Esophagus squamous epithelium (tissue), 5 donors: ENCODE measurements around the gene SLC44A4. TPM values are rescaled to one million over a fixed set of nuclear protein-coding genes. Genes with fewer than 3 reads are reported as not detected.

Source experiments
- DNase-seq: peaks from one replicate; lab custom pipeline; 2025; lab: John Stamatoyannopoulos, UW
- H3K27ac ChIP-seq, 4 donors: fragments of 200-600 bp; sonication (generic); one replicate each; pipeline ENCODE4 v1.5.1; 2016 to 2019; ENCODE audit warnings: mild to moderate bottlenecking in 1 of 4
- H3K27me3 ChIP-seq, 4 donors: fragments of 200-600 bp; sonication (generic); 1 replicate in 3 of 4; 2 replicates in 1 of 4; pipeline versions ENCODE4 v1.5.1 to v1.6.0; 2017 to 2021; ENCODE audit warnings: antibody characterized with exemption in 1 of 4
- H3K36me3 ChIP-seq, 3 donors: fragments of 200-600 bp; sonication (generic); one replicate each; pipeline ENCODE4 v1.5.1; 2016 to 2019
- H3K4me1 ChIP-seq, 3 donors: fragments of 200-600 bp; sonication (generic); one replicate each; pipeline ENCODE4 v1.5.1; 2017 to 2019
- H3K4me3 ChIP-seq, 4 donors: fragments of 200-600 bp; sonication (generic); 1 replicate in 3 of 4; 2 replicates in 1 of 4; pipeline ENCODE4 v1.5.1; 2016 to 2019; ENCODE audit warnings: mild to moderate bottlenecking in 2 of 4, moderate library complexity in 1 of 4
- H3K9me3 ChIP-seq, 3 donors: fragments of 200-600 bp; sonication (generic); one replicate each; pipeline ENCODE4 v1.5.1; 2016 to 2019
- CTCF ChIP-seq, 6 experiments: fragments of 450-650 bp in 4 of 6; fragments of 200-600 bp in 2 of 6; sonication (generic) in 2 of 6; IDR thresholded peaks; one replicate each; pipeline ENCODE4 v1.5.1; 2016 to 2019; ENCODE audit warnings: antibody characterized with exemption in 6 of 6, mild to moderate bottlenecking in 4 of 6, moderate library complexity in 4 of 6
- POLR2A ChIP-seq, 4 donors: fragments of 450-650 bp; IDR thresholded peaks; one replicate each; pipeline ENCODE4 v1.6.1; 2017; ENCODE audit warnings: antibody characterized with exemption in 4 of 4, mild to moderate bottlenecking in 4 of 4, moderate library complexity in 3 of 4
- WGBS, 2 donors: methylation state at CpG; one replicate each; pipeline ENCODE4 v1.1.5; 2018; 5-methylcytosine and 5-hydroxymethylcytosine counted together
- intact Hi-C: fragments of 100-400 bp; cut with DNase I; formaldehyde crosslinking; loops from one replicate; pipeline ENCODE4 v1.15.0; 2022
- small RNA-seq, 4 donors: library from RNA; depleted of rRNA; stranded (forward); fragments of <200 nt; gene quantifications; one replicate each; pipeline ENCODE3, GENCODE V24; 2016
- total RNA-seq, 4 donors: library from RNA; depleted of rRNA; stranded (reverse); fragments of >200 nt; gene quantifications; one replicate each; pipeline ENCODE4 v1.1.0, GENCODE V29; 2016
- donor health status: DM: yes; HTN: yes; CAD: no.

SLC44A4 gene
- total RNA-seq, 4 donors from 2014 or later = 0.38 to 3.6 (median 1.3) TPM; not detected in 1

GRCh38 chr6:31814677-31815024 lies 64.1 kb downstream of the SLC44A4 start:
- WGBS, 2 donors = 0 to 1% methylated on average over 5 to 9 of the region's 13 CpGs

GRCh38 chr6:31813465-31813849 lies 65.3 kb downstream of the SLC44A4 start:
- H3K9me3 ChIP-seq = no peaks in the 10 kb centered on the region
- intact Hi-C loops = no loop called here
- no peak for DNase-seq
- H3K27me3 ChIP-seq = no peaks in the 10 kb centered on the region
- H3K36me3 ChIP-seq = no peaks in the 10 kb centered on the region
- 94 to 95% methylated on average over 7 of the region's 7 CpGs for WGBS, 2 donors
- TF ChIP-seq POLR2A (IDR thresholded peaks at IDR 0.05) (no peak), CTCF (IDR thresholded peaks at IDR 0.05) (no peak)
- H3K4me3 ChIP-seq = peak overlapping the region in 3 of 4 donors; percentile 63 to 84 (median 64)
- H3K27ac ChIP-seq = peak overlapping the region; percentile 91 to 99 (median 97)
- peaks cover 11 to 36% (median 14%) of the 10 kb centered on the region in 3 donors for H3K4me1 ChIP-seq

More at GRCh38 chr6:31814677-31815024, 64.1 kb downstream of the SLC44A4 start:
- peaks cover 22 to 48% (median 26%) of the 10 kb centered on the region in 3 donors for H3K4me1 ChIP-seq
- TF ChIP-seq CTCF (IDR thresholded peaks at IDR 0.05) (no peak), POLR2A (IDR thresholded peaks at IDR 0.05) (peak in 3 of 4 donors; percentile 17 to 28 (median 26))
- intact Hi-C loops = no loop called here
- no peaks in the 10 kb centered on the region for H3K36me3 ChIP-seq
- H3K9me3 ChIP-seq = no peaks in the 10 kb centered on the region
- H3K4me3 ChIP-seq = peak overlapping the region; percentile 50 to 84 (median 64)
- H3K27ac ChIP-seq = peak overlapping the region; percentile 91 to 99 (median 97)
- peak; percentile 45 for DNase-seq
- H3K27me3 ChIP-seq = no peaks in the 10 kb centered on the region

Small RNAs within 50 kb of the gene (small RNA-seq; reads per million reads assigned to genes)
- gene SNORD48 (1,037 to 1,472 (median 1,148) reads per million in 4 donors), gene SNORD52 (0 reads per million in 4 donors)

Other genes starting within 250 kb of the SLC44A4 start
- 100 to 1,000 TPM; 129 to 217 (median 163) TPM for gene BAG6, start 226.3 kb downstream of the SLC44A4 start, total RNA-seq
- gene APOM, start 223.1 kb downstream of the SLC44A4 start, total RNA-seq = 1 to 10 TPM in 2 of 4 donors, under 1 TPM in 2; 0.67 to 2.1 (median 1.1) TPM
- gene C6orf47, start 218.2 kb downstream of the SLC44A4 start, total RNA-seq = 10 to 100 TPM; 28.8 to 34.4 (median 31.7) TPM
- gene GPANK1, start 214.0 kb downstream of the SLC44A4 start, total RNA-seq = 10 to 100 TPM in 2 of 4 donors, 1 to 10 TPM in 2; 6.9 to 16.0 (median 10.9) TPM
- 100 to 1,000 TPM; 155 to 204 (median 186) TPM for gene CSNK2B, start 212.9 kb downstream of the SLC44A4 start, total RNA-seq
- gene LY6G5B, start 209.0 kb downstream of the SLC44A4 start, total RNA-seq = 1 to 10 TPM in 3 of 4 donors, under 1 TPM in 1; 0.70 to 9.5 (median 4.5) TPM
- under 1 TPM in 2 of 4 donors, not detected in 2; 0.57 to 0.83 TPM for gene LY6G5C, start 197.9 kb downstream of the SLC44A4 start, total RNA-seq
- 10 to 100 TPM; 38.5 to 43.3 (median 40.1) TPM for gene ABHD16A, start 175.7 kb downstream of the SLC44A4 start, total RNA-seq
- not detected for gene LY6G6F, start 172.1 kb downstream of the SLC44A4 start, total RNA-seq
- not detected for gene LY6G6D, start 163.6 kb downstream of the SLC44A4 start, total RNA-seq
- 10 to 100 TPM in 1 of 4 donors, 1 to 10 TPM in 2, under 1 TPM in 1; 0.53 to 14.6 (median 2.4) TPM for gene LY6G6C, start 157.3 kb downstream of the SLC44A4 start, total RNA-seq
- 1 to 10 TPM in 1 of 4 donors, under 1 TPM in 3; 0.12 to 1.4 (median 0.73) TPM for gene MPIG6B, start 155.6 kb downstream of the SLC44A4 start, total RNA-seq
- 10 to 100 TPM; 16.4 to 59.3 (median 28.2) TPM for gene DDAH2, start 149.7 kb downstream of the SLC44A4 start, total RNA-seq
- gene CLIC1, start 142.5 kb downstream of the SLC44A4 start, total RNA-seq = 100 to 1,000 TPM; 289 to 440 (median 365) TPM
- gene MSH5, start 139.0 kb downstream of the SLC44A4 start, total RNA-seq = 1 to 10 TPM; 2.3 to 7.9 (median 6.8) TPM
- gene SAPCD1, start 116.3 kb downstream of the SLC44A4 start, total RNA-seq = 1 to 10 TPM in 2 of 4 donors, under 1 TPM in 2; 0.45 to 2.9 (median 1.1) TPM
- gene VWA7, start 101.7 kb downstream of the SLC44A4 start, total RNA-seq = under 1 TPM; 0.22 to 0.80 (median 0.58) TPM
- 10 to 100 TPM; 35.0 to 72.3 (median 45.5) TPM for gene VARS1, start 83.2 kb downstream of the SLC44A4 start, total RNA-seq
- gene LSM2, start 72.0 kb downstream of the SLC44A4 start, total RNA-seq = 10 to 100 TPM; 27.1 to 70.8 (median 36.6) TPM
- under 1 TPM; 0.35 to 0.97 (median 0.57) TPM for gene HSPA1L, start 63.7 kb downstream of the SLC44A4 start, total RNA-seq
- gene HSPA1A, start 63.5 kb downstream of the SLC44A4 start, total RNA-seq = 100 to 1,000 TPM; 158 to 362 (median 223) TPM
- 100 to 1,000 TPM; 209 to 553 (median 252) TPM for gene HSPA1B, start 51.3 kb downstream of the SLC44A4 start, total RNA-seq
- 10 to 100 TPM; 13.6 to 23.6 (median 17.3) TPM for gene NEU1, start 16.2 kb downstream of the SLC44A4 start, total RNA-seq
- 10 to 100 TPM; 23.4 to 34.5 (median 27.4) TPM for gene EHMT2, start 18.7 kb upstream of the SLC44A4 start, total RNA-seq
- gene ZBTB12, start 23.1 kb upstream of the SLC44A4 start, total RNA-seq = 1 to 10 TPM in 2 of 4 donors, under 1 TPM in 2; 0.83 to 2.8 (median 1.0) TPM
- gene C2, start 48.7 kb upstream of the SLC44A4 start, total RNA-seq = 10 to 100 TPM in 2 of 4 donors, 1 to 10 TPM in 2; 1.1 to 15.2 (median 6.4) TPM
- 10 to 100 TPM; 10.4 to 81.1 (median 22.4) TPM for gene CFB, start 67.1 kb upstream of the SLC44A4 start, total RNA-seq
- 10 to 100 TPM; 52.6 to 83.9 (median 64.4) TPM for gene NELFE, start 80.0 kb upstream of the SLC44A4 start, total RNA-seq
- gene SKIC2, start 80.2 kb upstream of the SLC44A4 start, total RNA-seq = 10 to 100 TPM; 24.6 to 32.4 (median 26.8) TPM
- 10 to 100 TPM in 1 of 4 donors, 1 to 10 TPM in 3; 7.8 to 13.2 (median 8.8) TPM for gene DXO, start 93.1 kb upstream of the SLC44A4 start, total RNA-seq
- 10 to 100 TPM in 1 of 4 donors, 1 to 10 TPM in 3; 2.0 to 11.8 (median 5.2) TPM for gene C4A, start 103.1 kb upstream of the SLC44A4 start, total RNA-seq
- 1 to 10 TPM; 2.2 to 7.4 (median 5.2) TPM for gene C4B, start 135.8 kb upstream of the SLC44A4 start, total RNA-seq
- under 1 TPM in 1 of 4 donors, not detected in 3; 0.22 TPM for gene CYP21A2, start 159.4 kb upstream of the SLC44A4 start, total RNA-seq
- 100 to 1,000 TPM in 1 of 4 donors, 10 to 100 TPM in 3; 10.5 to 102 (median 31.0) TPM for gene TNXB, start 230.3 kb upstream of the SLC44A4 start, total RNA-seq
- gene ATF6B, start 249.2 kb upstream of the SLC44A4 start, total RNA-seq = 10 to 100 TPM; 27.3 to 45.4 (median 30.0) TPM